K562 (cell line): ENCODE results near the gene MYCBPAP. TPM values are rescaled to one million over a fixed set of nuclear protein-coding genes. Genes with fewer than 3 reads are reported as not detected.

ENCODE experiments used
- ATAC-seq: fragments of 200-7000 bp; cut with Tn5 transposase; 3 replicates; pipeline ENCODE4 v1.9.1; 2020; ENCODE audit warnings: moderate library complexity
- BruUV-seq: library from RNA; stranded (reverse); fragments of 400-500 nt; replicated peaks from 2 replicates; lab custom pipeline; 2021; lab: Mats Ljungman, UMichigan
- CTCF ChIA-PET: fragments of 300-600 bp; formaldehyde crosslinking; extraction: SDS; loops from one replicate; lab custom pipeline; 2021; ENCODE audit warnings: low intra/inter-chr PET ratio; lab: Yijun Ruan, JAX
- POLR2A ChIA-PET: fragments of 300-600, 350-650 bp; sonication (Branson Sonifier 250); formaldehyde crosslinking; extraction: SDS; loops from one replicate; lab custom pipeline; 2021; ENCODE audit warnings: antibody characterized with exemption, inconsistent platforms; lab: Yijun Ruan, JAX
- DNase-seq, 4 experiments: peaks; one replicate each; pipeline versions ENCODE4 v3.0.0 to v3.0.0-alpha.2; 2011 to 2018; ENCODE audit warnings: low spot score in 3 of 4, mixed read lengths in 3 of 4; ENCODE audit errors: extremely low read depth in 1 of 4
- FAIRE-seq: peaks from 2 replicates; lab custom pipeline; 2011; peaks lifted over from hg19 to GRCh38; lab: Jason Lieb, UNC
- H2AFZ ChIP-seq: 2 replicates; pipeline ENCODE4 v1.6.0; 2011; ENCODE audit warnings: low read depth, low read length, control low read depth, inconsistent platforms
- H3K27ac ChIP-seq: fragments of 200-600 bp; 3 replicates; pipeline ENCODE4 v1.8.0; 2011; ENCODE audit warnings: low read depth, mild to moderate bottlenecking, control low read depth, inconsistent platforms, low read length, moderate library complexity, mixed read lengths; ENCODE audit errors: extremely low read depth
- H3K27me3 ChIP-seq, 2 experiments: fragments of 300-600 bp in 1 of 2; 2 replicates in 1 of 2; 3 replicates in 1 of 2; pipeline versions ENCODE4 v1.6.0 to v1.8.0; 2011; ENCODE audit warnings: inconsistent platforms in 2 of 2, low read length in 2 of 2, mild to moderate bottlenecking in 1 of 2, mixed read lengths in 1 of 2, moderate library complexity in 1 of 2; ENCODE audit not compliant: control insufficient read depth in 2 of 2, insufficient read depth in 2 of 2
- H3K36me3 ChIP-seq: fragments of 300-600 bp; 3 replicates; pipeline ENCODE4 v1.8.0; 2011; ENCODE audit warnings: mild to moderate bottlenecking, low read length, inconsistent platforms; ENCODE audit not compliant: control insufficient read depth, insufficient read depth
- H3K4me1 ChIP-seq, 2 experiments: fragments of 200-600 bp in 1 of 2; replicated peaks in 1 of 2; 2 replicates in 1 of 2; 3 replicates in 1 of 2; pipeline versions ENCODE4 v1.5.1 to v1.8.0; 2011; ENCODE audit warnings: inconsistent platforms in 2 of 2, low read length in 2 of 2, mild to moderate bottlenecking in 1 of 2, mixed read lengths in 1 of 2, moderate library complexity in 1 of 2; ENCODE audit not compliant: control insufficient read depth in 2 of 2, insufficient read depth in 2 of 2
- H3K4me2 ChIP-seq: 2 replicates; pipeline ENCODE4 v1.6.1; 2011; ENCODE audit warnings: low read length, control low read depth, inconsistent platforms, mixed read lengths; ENCODE audit not compliant: insufficient read depth
- H3K4me3 ChIP-seq: fragments of 200-600 bp; sonication (generic), shearing (Covaris generic); 2 replicates; pipeline ENCODE4 v1.5.1; 2016; ENCODE audit warnings: control low read depth, inconsistent platforms
- H3K79me2 ChIP-seq: fragments of 200-600 bp; 3 replicates; pipeline ENCODE4 v1.8.0; 2011; ENCODE audit warnings: low read length, inconsistent platforms; ENCODE audit not compliant: control insufficient read depth, insufficient read depth
- H3K9ac ChIP-seq, 2 experiments: 2 replicates each; pipeline versions ENCODE4 v1.6.0 to v1.6.1; 2011; ENCODE audit warnings: low read depth in 2 of 2, low read length in 2 of 2, control low read depth in 1 of 2, inconsistent platforms in 1 of 2, mild to moderate bottlenecking in 1 of 2, mixed read lengths in 1 of 2; ENCODE audit not compliant: insufficient read depth in 1 of 2
- H3K9me1 ChIP-seq: one replicate; pipeline ENCODE4 v1.6.0; 2011; ENCODE audit warnings: inconsistent platforms, mild to moderate bottlenecking, low read length, moderate library complexity; ENCODE audit not compliant: control insufficient read depth, insufficient read depth
- H3K9me3 ChIP-seq: replicated peaks from 2 replicates; pipeline ENCODE4 v1.5.1; 2011; ENCODE audit warnings: low read depth, low read length, inconsistent platforms; ENCODE audit not compliant: control insufficient read depth, insufficient read depth
- H4K20me1 ChIP-seq: replicated peaks from 2 replicates; pipeline ENCODE4 v1.6.1; 2011; ENCODE audit warnings: low read length, inconsistent platforms, mixed read lengths; ENCODE audit not compliant: control insufficient read depth, insufficient read depth
- ATF3 ChIP-seq, 2 experiments: fragments of 450-650 bp in 1 of 2; sonication (generic) in 1 of 2; formaldehyde crosslinking in 1 of 2; IDR thresholded peaks in 1 of 2; conservative IDR thresholded peaks in 1 of 2; 2 replicates each; pipeline versions ENCODE4 v1.6.1 to v1.8.1; 2016 to 2023; ENCODE audit warnings: mild to moderate bottlenecking in 2 of 2, moderate library complexity in 2 of 2, inconsistent platforms in 1 of 2, missing genetic modification reagents in 1 of 2
- CREB1 ChIP-seq, 2 experiments: sonication (generic) in 1 of 2; formaldehyde crosslinking in 1 of 2; IDR thresholded peaks; 2 replicates each; pipeline versions ENCODE4 v1.6.1 to v1.8.0; 2012 to 2022; ENCODE audit warnings: inconsistent platforms in 1 of 2, mild to moderate bottlenecking in 1 of 2, missing genetic modification reagents in 1 of 2, moderate library complexity in 1 of 2
- ELK1 ChIP-seq: sonication (generic); formaldehyde crosslinking; IDR thresholded peaks from 2 replicates; pipeline ENCODE4 v1.8.1; 2022; ENCODE audit warnings: missing genetic modification reagents
- RBM17 ChIP-seq: fragments of 200-400 bp; formaldehyde crosslinking; IDR thresholded peaks from 2 replicates; pipeline ENCODE4 v1.6.1; 2017; ENCODE audit warnings: low read depth, mild to moderate bottlenecking, low read length, borderline replicate concordance
- ZFP30 ChIP-seq: fragments of 250-450 bp; sonication (Bioruptor Pico); IDR thresholded peaks from 2 replicates; pipeline ENCODE4 v1.8.0; 2022; ENCODE audit warnings: moderate library complexity, mild to moderate bottlenecking, inconsistent platforms, borderline replicate concordance
- WGBS: fragments of 100-300 bp; shearing (Covaris generic); methylation state at CpG from one replicate; pipeline ENCODE4 v1.1.6; 2016; ENCODE audit warnings: low coverage, mixed read lengths; ENCODE audit not compliant: insufficient coverage; ENCODE audit errors: missing lambda C conversion rate; 5-methylcytosine and 5-hydroxymethylcytosine counted together
- in situ Hi-C: fragments of 300-500 bp; cut with MboI; formaldehyde crosslinking; loops from 4 replicates; pipeline ENCODE4 v1.15.0; 2018; ENCODE audit warnings: inconsistent platforms, mixed read lengths
- intact Hi-C: fragments of 100-400 bp; cut with micrococcal nuclease; formaldehyde crosslinking; loops from 2 replicates; pipeline ENCODE4 v1.14.2; 2022
- polyA plus RNA-seq, 8 experiments: library from polyadenylated mRNA; depleted of rRNA in 4 of 8; stranded (reverse) in 5 of 8; unstranded in 3 of 8; fragments of >200 nt; fragmentation: Nextera tagmentation in 2 of 8; fragmentation: Illumina TruSeq in 1 of 8; extraction: Ambion mirVana in 2 of 8; extraction: Trizol in 1 of 8; gene quantifications; 2 replicates each; pipeline versions ENCODE4 v1.2.1 to v1.2.3, GENCODE V29; 2011 to 2014; ENCODE audit warnings: inconsistent platforms in 1 of 8, missing spikeins in 1 of 8
- total RNA-seq, 7 experiments: library from RNA; depleted of rRNA in 6 of 7; stranded (reverse); fragments of >200 nt in 6 of 7; fragmentation: Illumina TruSeq in 2 of 7; extraction: Trizol in 2 of 7; gene quantifications; 2 replicates each; pipeline versions ENCODE4 v1.2.1 to v1.2.3, GENCODE V29; 2011 to 2021; ENCODE audit warnings: low replicate concordance in 1 of 7

Gene MYCBPAP
- total and polyA plus RNA-seq, 9 of the 15 experiments (the other 6 are each of a cell fraction or from before 2014, with no cell fraction given): not detected

DNA sequence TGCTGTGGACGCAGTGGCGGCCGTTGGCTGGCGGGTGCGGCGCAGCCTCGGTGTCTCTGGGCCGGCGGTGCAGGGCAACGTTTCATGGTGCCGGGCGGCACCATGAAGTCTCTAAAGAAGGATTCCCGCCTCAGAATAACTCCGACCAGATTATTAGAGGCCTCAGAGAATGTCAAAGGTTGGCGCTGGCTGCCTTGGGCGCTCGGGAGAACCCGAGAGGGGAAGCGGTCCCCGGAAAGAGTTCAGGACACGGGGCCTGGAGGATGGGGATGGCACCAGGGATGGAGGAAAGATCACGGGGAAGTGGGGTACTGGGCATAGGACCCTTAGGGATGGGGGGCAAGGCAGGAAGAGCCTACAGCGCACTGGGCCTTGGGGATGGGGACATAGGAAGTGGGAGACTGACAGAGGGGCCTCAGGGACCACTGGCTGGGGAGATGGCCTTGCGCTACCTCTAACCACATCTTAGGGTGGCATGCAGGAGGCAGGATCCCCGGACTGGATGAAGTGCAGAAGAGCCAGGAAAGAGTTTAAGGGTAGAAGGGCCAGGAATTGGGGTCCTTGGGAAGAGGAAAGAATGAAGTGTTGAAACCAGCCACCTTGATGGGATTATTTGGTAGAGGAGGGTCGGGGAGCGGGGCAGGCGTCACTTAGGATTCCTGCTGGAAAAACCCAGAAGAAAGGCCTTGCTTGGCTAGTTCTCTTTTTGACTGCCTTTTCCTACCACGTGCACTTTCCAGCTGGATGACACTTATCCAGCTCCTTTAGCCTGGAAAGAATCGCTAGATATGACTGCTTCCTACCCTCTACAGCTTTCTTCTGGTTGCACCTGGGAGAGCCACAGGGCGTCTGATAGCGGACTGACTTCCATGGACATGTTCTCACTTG, 578 bp downstream of the MYCBPAP start:
- Histone ChIP-seq H3K9me3 (no peaks in the 10 kb centered on the region), H3K4me2 (no peak overlapping the region), H3K27me3 (peaks cover 26 to 60% of the 10 kb centered on the region in 2 experiments), H3K79me2 (no peaks in the 10 kb centered on the region), H3K9me1 (no peaks in the 10 kb centered on the region), H2AFZ (no peak overlapping the region), H3K4me1 (peaks cover 0 to 9% of the 10 kb centered on the region in 2 experiments; a peak in 1 of 5 replicates), H3K4me3 (no peak overlapping the region), H3K27ac (no peak overlapping the region), H4K20me1 (no peaks in the 10 kb centered on the region), H3K36me3 (no peaks in the 10 kb centered on the region), H3K9ac (no peak overlapping the region)
- WGBS: 39% methylated on average over 27 of the region's 32 CpGs
- ChIA-PET CTCF (no interaction called here), POLR2A (no interaction called here)
- TF ChIP-seq ATF3 (IDR thresholded peaks at IDR 0.05): no peak
- no peak for TF ChIP-seq ATF3 (CRISPR knock-in tag; conservative IDR thresholded peaks at IDR 0.05)
- TF ChIP-seq RBM17: no peak
- no peak for TF ChIP-seq ZFP30 (CRISPR knock-in tag)
- TF ChIP-seq ELK1 (CRISPR knock-in tag): no peak
- TF ChIP-seq CREB1 (IDR thresholded peaks at IDR 0.05): peak; percentile 7; the same call in 1 of the 2 replicates
- TF ChIP-seq CREB1 (CRISPR knock-in tag; IDR thresholded peaks at IDR 0.05): no peak
- intact Hi-C loops (no loop called here), in situ Hi-C loops (no loop called here)
- FAIRE-seq: no peak
- no peak for ATAC-seq
- DNase-seq: no peak
- no TSS peak for BruUV-seq
